ENCODE measurements around the gene DNAJC16. TPM values are rescaled to one million over a fixed set of nuclear protein-coding genes. Genes with fewer than 3 reads are reported as not detected.

DNAJC16 gene
- total RNA-seq, 1 donor from 2014 or later = 11.0 TPM

Other genes with a start within 250 kb of the DNAJC16 start
- 14.3 TPM for gene EFHD2, start 117.0 kb upstream of the DNAJC16 start, total RNA-seq
- gene CTRC, start 88.4 kb upstream of the DNAJC16 start, total RNA-seq = not detected
- not detected for gene CELA2A, start 70.1 kb upstream of the DNAJC16 start, total RNA-seq
- not detected for gene CELA2B, start 50.7 kb upstream of the DNAJC16 start, total RNA-seq
- 10.6 TPM for gene CASP9, start 2.6 kb upstream of the DNAJC16 start, total RNA-seq
- 0.11 TPM for gene AGMAT, start 58.2 kb downstream of the DNAJC16 start, total RNA-seq
- 23.7 TPM for gene DDI2, start 90.6 kb downstream of the DNAJC16 start, total RNA-seq
- gene PLEKHM2, start 157.5 kb downstream of the DNAJC16 start, total RNA-seq = 93.1 TPM
- gene SLC25A34, start 209.4 kb downstream of the DNAJC16 start, total RNA-seq = 2.9 TPM
- gene TMEM82, start 215.7 kb downstream of the DNAJC16 start, total RNA-seq = not detected
- 40.6 TPM for gene FBLIM1, start 231.9 kb downstream of the DNAJC16 start, total RNA-seq